Stimulated activated CD8-positive, alpha-beta memory T cell treated with anti-CD3 and anti-CD28 coated beads, Interleukin-4, amount 100 ng/mL, for 4 hours (primary cell): ENCODE data around the gene THOC7.

ENCODE experiments used
- DNase-seq, 2 donors: peaks; one replicate each; pipeline ENCODE4 v3.0.0-alpha.2; 2020; ENCODE audit warnings: low read depth in 2 of 2, low spot score in 1 of 2

Gene THOC7

GRCh38 chr3:63863150-63864007 is at the start of gene THOC7, which contains the start of gene ATXN7:
Gene THOC7 (minus strand): TSS chr3:63863805. CDS start chr3:63863790, 15 bp downstream.
Gene ATXN7 (plus strand): TSS chr3:63863867. CDS start chr3:63912599, 48,732 bp downstream.
- DNase-seq: peak in 1 of 2 donors; percentile 46

- peak; percentile 11 to 14 for DNase-seq
These were observed 49.4 kb upstream of the THOC7 start for GRCh38 chr3:63912768-63913588.

- peak; percentile 68 to 74 for DNase-seq
These were observed 48.5 kb upstream of the THOC7 start, which contains the start of gene SCAANT1 for GRCh38 chr3:63911873-63912767. Gene SCAANT1 (minus strand): TSS chr3:63912383.

- DNase-seq: no peak
These were observed 47.9 kb upstream of the THOC7 start for GRCh38 chr3:63911509-63911872.

GRCh38 chr3:63910891-63911290 is 47.3 kb upstream of the THOC7 start:
- no peak for DNase-seq

GRCh38 chr3:63910001-63910400 is 46.4 kb upstream of the THOC7 start:
- no peak for DNase-seq

GRCh38 chr3:63909431-63909830 is 45.8 kb upstream of the THOC7 start:
- DNase-seq: no peak

GRCh38 chr3:63908776-63909175 is 45.2 kb upstream of the THOC7 start:
- DNase-seq: no peak

- no peak for DNase-seq
These were observed 44.6 kb upstream of the THOC7 start for GRCh38 chr3:63908081-63908736.

GRCh38 chr3:63905731-63906620 is 42.4 kb upstream of the THOC7 start:
- no peak for DNase-seq

- DNase-seq: no peak
These were observed 36.9 kb upstream of the THOC7 start for GRCh38 chr3:63900459-63900858.

GRCh38 chr3:63900010-63900409 is 36.4 kb upstream of the THOC7 start:
- DNase-seq: no peak

- no peak for DNase-seq
These were observed 32.9 kb upstream of the THOC7 start for GRCh38 chr3:63896332-63897030.

GRCh38 chr3:63895422-63896189 is 32.0 kb upstream of the THOC7 start:
- DNase-seq: no peak

GRCh38 chr3:63892773-63893352 is 29.3 kb upstream of the THOC7 start:
- no peak for DNase-seq

GRCh38 chr3:63891518-63891917 is 27.9 kb upstream of the THOC7 start:
- no peak for DNase-seq

GRCh38 chr3:63886858-63887257 is 23.3 kb upstream of the THOC7 start:
- no peak for DNase-seq

- DNase-seq: no peak
These were observed 17.0 kb upstream of the THOC7 start for GRCh38 chr3:63880653-63881052.
